SHP77 treated with DMSO at 0.1 percent for 48 hours (cell line): ENCODE data around the gene PSD.
A peak's percentile ranks its signal among the peaks of the same experiment; 100 is the strongest.
"Not testable (repeated sequence)": the region's sequence is repeated elsewhere in the genome, so short reads cannot be mapped to it uniquely, and the experiment has no call there.

ENCODE experiments used
- DNase-seq: peaks from one replicate; lab custom pipeline; 2025; lab: John Stamatoyannopoulos, UW

PSD gene

DNA sequence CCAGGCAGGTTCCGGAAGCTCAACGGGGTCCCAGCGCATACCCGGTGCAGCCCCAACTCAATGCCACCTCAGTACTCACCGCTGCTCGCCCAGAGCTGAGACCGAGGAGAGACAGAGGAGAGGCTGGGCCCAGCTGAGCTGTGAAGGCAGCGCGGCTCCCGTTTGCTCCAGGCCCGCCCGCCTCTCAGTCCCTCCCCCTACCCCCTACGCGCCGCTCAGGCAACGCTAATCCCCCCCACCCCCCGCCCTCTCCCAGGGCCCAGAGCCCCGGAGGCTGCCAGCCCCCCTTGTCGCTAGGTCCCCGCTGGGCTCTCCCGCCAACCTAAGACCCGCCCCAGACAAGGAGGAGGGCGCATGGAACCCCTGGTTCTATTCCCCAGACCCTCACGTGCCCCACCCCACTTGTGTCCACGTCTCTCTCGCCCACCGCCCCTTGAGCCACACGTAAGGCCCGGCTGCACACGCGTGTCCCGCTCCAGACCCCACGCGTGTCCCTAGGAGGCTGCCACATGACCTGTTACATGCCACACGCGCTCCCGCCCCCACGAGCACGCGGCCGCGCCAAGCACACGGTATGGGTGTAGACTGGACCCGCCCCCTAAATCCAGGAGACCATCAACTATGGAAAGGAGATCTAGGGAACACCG lies at the start of gene PSD:
TSS of gene PSD (minus strand) at position 164 of the 647 bp plus-strand sequence. CDS start 1,747 bp downstream, outside the sequence.
- DNase-seq: peak; percentile 70

DNA sequence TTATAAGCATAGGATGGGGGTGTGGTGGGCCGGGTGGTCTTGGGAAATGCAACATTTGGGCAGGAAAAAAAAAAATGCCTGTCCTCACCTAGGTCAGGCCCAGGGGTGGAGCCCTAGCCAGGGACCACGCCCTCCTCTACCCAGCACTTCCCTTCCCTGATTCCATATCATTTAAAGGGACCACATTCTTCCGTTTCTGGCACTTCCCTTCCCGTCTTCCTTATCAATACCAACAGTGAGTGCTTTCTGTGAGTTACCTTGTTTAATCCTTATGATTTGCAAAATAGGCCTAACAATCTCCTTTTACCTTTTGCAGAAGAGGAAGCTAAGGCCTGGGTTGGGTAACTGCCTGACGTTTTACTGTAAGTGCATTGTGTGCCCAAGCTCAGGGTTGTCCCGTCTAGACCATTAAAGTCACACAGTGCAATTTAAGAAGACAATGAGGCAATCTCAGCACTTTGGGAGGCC lies 49.4 kb upstream of the PSD start:
- DNase-seq: no peak

DNA sequence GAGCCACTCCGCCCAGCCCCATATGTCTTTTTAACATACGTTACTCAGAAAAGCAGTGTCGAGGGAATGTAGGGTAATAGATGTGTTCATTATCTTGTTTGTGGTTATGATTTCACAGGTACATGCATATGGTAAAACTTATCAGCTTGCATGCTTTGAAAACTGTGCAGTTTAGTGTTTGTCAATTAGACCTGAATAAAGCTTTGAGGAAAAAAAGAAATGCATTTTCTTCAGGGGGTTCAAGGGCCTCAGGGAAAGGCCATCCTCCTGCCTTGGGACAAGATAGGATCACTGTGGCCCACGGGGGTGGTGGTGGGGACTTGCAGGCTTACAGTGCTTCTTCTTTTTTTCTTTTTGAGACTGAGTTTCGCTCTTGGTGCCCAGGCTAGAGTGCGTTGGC lies 48.7 kb upstream of the PSD start:
- DNase-seq: no peak

DNA sequence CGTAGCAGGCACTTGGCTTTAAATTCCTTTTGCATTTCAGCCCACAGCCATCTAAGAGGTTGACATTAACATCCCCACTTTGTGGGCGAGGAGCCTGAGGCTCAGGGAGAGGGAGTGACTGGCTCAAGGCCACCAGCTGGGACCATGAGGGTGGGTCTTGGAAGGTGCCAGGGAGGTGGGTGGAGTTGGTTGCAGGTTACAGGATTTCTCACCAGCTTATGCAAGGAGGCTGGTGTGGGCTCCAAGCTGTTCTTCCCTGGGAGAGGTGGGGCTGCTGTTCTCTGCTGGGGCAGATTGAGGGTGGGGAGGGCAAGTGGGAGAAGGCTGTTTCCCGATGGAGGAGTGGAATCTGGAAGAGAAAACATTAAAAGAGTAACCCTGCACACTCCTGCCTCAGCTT lies 46.9 kb upstream of the PSD start:
- DNase-seq: no peak

DNA sequence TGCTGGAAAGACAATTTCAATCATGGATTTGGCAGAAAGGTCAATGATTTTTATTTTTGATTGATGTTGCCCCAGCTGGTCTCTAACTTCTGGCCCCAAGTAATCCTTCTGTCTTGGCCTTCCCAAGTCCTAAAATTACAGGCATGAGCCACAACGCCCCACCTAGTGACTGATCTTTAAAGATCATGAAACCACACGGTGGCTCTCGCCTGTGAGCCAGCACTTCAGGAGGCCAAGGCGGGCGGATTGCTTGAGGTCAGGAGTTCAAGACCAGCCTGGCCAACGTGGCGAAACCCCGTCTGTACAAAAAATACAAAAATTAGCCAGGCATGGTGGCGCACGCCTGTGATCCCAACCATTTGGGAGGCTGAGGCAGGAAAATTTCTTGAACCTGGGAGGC lies 45.4 kb upstream of the PSD start:
- DNase-seq: no peak

DNA sequence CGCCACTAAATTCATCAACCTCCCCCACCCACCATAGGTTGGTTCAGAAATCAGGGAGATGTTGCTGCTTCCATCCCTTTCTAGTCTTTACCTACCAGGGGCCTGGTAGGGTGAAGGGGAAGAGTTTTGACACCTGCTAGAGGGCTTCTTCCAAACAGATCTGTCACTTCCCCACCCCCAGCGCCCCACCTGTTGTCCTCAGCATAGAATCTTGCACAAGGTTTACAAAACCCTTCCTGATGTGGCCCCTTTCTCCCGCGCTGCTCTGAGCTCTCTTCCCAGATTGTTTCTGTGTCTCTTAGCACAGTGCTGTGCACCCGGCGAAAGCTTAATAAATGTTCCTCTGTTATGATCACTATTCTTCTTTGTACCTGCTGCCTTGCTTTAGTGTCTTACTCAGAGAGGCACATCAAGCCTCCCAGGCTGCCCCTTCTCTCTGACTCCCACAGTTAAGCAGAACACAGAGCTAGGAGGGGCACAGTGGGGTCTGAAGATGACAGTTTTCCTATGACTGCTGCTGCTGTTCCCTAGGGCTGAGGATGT lies 44.0 kb upstream of the PSD start:
- DNase-seq: no peak

DNA sequence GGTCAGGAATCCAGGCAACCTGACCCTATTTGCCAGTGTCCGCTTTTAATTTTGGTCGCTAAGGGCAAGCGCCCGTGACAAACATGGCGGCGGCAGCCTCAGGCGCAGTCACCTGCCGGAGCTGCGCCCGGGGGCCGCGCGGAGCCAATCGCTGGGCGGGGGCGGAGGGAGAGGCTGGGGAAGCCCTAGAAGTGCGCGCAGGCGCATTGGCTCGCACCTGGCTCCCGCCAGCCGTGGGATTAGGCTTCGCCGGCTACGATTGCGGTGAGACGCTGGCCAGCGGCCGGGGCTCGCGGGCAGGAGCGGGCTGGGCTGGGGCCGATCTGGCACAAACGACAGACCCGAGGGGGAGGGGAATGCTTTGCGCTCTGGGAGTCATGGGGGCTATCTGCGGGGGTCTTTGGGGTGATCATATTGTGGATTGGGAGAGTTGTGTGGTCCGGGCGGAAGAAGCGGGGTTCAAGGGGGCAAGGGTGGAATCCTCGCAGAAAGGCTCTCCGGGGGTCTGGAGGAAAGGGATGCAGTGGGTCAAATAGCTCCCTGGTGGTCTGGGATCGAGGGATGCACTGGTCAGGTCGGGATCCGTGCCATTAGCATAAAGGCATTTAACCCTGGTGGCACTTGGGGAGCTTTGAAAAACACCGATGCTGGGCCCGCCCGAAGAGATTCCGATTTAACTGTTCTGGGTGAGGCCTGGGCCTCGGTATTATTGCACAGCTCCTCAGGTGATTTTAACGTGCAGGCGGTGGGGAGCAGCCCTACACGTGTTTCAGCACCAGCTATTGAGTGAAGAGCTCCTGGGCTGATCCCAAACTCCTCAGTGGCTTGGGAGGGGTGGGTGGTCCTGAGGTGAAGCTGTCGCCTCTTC lies 42.8 kb upstream of the PSD start:
- peak; percentile 85 for DNase-seq

DNA sequence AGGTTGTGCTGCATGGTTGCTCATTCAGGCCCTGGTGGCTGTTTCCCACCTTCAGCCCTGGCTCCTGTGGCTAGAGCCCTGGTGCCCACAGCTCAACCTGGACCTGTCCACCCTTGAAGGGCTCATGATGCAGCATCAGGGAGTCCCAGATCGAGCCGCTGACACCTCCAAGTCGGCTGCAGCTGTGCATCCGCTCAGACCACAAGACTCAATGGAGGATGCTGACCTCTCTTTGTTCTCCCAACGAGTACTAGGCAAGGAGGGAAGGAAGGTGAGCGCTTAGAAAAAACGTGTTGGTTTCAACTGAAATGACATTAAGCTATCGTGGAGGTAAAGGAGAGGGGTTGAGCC lies 42.2 kb upstream of the PSD start:
- DNase-seq: peak; percentile 85

DNA sequence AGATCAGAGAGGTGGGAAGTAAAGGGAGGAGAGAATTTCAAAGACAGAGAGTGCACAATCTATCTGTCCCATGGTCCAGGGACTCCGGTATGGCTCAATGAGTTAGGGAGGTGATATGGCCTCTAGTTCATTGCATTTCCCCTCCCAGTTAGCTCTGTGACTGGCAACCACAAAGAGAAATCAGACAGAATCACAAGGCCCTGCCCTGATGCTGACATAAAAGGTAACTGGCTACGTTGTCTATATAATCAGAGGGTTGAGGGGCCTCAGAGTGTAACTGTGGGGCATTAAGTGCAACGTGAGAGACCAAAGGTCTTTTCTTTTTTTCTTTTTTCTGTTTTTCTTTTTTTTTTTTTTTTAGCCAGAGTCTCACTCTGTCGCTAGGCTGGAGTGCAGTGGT lies 40.1 kb upstream of the PSD start:
- DNase-seq: no peak

DNA sequence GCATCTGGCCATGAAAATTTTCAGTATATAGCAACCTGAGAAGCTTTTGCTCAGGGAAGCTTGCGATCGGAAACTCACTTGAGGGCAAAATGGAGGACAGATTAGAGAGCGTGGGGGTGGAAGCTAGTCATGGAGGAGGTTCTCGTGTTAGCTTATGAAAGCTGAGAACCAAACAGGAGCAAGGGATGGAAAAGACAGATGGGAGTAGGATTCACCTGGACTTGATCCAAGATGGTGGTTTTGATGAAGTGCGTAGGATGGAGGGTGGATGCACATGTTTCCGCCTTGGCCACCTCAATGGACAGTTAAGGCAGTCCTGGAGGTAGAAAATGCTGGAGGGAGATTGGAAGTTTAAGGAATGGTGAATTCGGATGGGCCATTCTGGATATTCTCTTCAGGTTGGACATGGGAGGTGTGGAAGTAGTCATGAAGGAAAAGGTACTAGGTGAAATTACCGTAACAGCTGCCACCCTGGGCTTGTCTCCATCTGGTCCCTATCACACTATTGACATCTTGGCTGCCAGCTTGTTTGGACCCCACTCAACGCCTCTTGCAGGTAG lies 39.1 kb upstream of the PSD start:
- DNase-seq: no peak

DNA sequence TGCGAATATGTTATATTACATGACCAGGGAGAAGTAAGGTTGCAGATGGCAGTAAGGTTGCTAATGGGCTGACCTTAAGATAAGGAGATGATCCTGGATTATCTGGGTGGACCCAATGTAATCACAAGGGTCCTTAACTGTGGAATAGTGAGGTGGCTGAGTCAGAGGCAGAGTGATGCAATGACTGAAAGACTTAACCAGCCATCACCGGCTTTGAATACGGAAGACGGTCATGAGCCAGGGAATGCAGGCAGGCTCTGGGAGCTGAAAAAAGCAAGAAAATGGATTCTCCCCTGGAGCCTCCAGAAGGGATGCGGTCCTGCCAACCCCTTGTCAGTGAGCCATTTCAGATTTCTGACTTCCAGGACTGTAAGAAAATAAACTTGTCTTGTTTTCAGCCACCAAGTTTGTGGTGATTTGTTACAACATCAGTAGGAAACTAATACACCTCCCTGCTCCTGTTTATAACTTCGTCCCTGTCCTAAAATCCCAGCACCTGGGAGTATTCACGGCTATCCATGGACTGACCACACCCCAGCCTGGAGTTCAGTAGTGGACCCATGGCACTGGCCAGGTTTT lies 37.4 kb upstream of the PSD start:
- DNase-seq: no peak

DNA sequence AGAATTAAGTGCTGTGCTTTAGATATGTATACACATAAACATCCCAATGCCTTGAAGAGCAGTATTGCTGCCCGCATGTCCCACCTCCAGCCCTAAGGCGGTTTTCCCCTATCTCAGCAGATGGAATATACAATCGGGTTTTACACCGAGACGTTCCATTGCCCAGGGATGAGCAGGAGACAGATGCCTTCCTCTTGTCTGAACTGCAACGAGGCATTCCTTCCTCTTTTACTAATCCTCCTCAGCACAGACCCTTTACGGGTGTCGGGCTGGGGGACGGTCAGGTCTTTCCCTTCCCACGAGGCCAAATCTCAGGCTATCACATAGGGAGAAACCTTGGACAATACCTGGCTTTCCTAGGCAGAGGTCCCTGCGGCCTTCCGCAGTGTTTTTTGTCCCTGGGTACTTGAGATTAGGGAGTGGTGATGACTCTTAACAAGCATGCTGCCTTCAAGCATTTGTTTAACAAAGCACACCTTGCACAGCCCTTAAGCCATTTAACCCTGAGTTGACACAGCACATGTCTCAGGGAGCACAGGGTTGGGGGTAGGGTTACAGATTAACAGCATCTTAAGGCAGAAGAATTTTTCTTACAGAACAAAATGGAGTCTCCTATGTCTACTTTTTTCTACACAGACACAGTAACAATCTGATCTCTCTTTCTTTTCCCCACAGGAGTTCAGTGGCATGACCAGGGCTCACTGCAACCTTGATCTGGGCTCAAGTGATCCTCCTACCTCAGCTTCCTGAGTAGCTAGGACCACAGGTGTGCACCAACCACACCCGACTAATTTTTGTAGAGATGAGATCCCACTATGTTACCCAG lies 36.3 kb upstream of the PSD start:
- not testable (repeated sequence) for DNase-seq

DNA sequence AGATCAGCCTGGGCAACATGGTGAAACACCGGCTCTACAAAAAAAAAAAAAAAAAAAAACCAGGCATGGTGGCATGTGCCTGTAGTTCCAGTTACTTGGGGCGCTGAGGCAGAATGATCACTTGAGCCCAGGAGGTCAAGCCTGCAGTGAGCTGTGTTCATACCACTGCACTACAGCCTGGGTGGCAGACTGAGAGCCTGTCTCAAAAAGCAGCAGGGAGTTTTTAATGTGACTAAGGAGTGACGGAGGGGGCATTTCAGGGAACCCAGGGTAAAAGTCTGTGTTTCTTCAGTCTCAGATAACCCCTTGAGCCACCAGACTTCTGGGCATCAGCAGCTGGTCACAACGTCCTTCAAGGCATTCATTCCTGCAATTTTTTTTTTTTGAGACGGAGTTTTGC lies 34.9 kb upstream of the PSD start:
- no peak for DNase-seq

DNA sequence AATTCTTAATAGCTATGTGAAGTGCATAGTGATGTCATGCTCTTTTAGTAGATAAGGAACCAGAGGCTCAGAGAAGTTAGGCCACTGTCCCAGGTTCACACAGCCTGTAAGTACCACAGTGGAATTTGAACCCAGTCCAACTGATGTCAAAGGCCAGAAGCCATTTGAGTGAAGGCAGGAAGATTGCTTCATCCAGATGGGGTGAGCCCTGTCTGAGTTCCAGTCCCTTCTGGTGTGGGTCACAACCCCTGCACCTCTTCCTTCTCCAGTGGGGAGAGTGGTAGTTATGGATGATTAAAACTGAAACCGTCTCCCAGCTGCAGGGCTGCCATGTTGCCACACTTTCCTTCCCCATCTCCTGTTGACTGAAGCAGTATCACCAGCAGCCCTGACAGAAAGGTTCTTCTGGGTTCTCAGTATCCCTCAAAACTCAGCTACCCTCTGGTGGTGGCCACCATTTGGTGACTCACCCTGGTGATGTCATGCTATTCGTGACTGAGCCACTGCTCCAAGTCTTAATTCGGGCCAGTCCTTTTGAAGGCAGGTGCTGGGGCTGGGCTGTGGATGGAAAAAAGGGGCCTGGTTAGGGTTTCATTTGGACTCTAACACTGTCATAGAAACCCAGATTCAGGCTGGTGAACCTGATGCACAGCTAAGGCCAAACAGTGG lies 34.2 kb upstream of the PSD start:
- no peak for DNase-seq

DNA sequence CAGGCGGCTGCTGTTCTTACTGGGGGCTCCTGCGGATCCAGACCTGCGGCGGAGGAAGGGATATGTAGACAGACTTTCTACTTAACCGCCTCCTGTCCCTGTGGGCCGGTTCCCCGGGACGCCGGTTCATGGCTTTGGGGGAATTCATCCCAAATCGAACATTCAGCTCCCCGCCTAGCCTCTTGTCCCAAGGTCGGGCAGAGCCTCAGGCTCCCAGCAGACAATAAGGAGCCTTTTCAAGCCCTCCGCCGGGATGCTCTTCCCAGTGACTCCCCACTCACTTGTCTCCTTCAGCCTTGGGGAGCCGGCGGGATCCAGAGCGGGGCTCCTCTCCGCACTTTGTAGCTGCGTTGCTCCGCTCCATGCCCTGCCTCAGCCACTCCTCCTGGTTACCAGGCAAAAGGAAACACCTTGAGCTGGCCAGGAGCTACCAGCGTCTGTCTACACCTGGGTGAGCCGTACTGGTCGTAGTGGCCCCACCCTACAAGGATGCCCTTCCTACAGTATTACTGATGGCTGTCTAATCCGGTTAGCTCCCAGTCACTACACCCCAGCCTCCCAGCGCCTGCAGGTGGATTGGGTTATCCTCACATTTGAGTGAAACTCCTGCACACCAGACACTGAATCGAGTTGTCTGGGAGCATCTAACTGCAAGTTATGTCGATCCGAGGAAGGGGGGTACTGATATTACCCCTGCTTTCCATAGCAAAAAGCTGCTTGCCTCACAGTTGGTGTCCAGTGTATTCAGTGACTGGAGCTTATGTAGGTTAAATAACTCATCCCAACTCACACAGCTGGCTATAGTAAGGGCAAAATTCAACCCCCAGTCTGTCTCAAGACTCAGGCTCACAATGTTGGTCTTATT lies 32.8 kb upstream of the PSD start, which contains the start of gene C10orf95:
TSS of gene C10orf95 (minus strand) at position 439 of the 865 bp plus-strand sequence. CDS start 450 bp downstream, outside the sequence.
- no peak for DNase-seq

DNA sequence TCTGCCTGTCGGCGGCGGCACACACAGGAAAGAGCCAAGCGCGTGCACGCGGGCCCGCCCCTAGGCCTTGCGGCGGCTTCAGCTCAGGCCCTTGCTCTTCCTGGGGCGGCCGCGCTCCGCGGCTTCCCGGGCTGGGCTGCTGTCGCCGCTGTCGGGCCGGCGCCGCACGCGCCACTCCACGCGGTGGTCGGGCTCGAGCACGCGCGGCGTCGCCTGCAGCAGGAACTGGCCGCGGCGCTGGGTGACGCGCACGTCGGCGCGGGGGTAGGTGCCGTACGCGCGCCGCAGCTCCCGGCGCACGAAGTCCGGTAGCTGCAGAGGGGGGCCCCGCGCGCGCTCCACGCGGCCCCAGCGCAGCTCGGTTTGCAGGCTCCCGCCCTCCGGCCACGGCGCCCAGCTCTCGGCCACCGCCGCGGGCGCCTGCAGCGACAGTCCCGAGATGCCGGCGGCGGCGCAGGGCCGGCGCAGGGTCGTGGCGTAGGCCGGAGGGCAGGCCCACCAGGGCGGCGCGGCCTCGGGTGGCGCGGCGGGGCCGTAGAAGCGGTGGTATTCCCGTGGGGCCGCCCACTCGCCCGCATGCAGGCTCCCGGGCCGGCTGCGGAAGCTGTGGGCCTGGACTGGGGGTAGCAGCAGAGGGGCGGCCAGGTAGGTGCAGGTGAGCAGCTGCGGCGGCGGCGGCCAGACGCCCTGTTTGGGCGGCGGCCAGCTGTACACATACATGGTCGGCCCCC lies 32.0 kb upstream of the PSD start:
- DNase-seq: peak; percentile 43

DNA sequence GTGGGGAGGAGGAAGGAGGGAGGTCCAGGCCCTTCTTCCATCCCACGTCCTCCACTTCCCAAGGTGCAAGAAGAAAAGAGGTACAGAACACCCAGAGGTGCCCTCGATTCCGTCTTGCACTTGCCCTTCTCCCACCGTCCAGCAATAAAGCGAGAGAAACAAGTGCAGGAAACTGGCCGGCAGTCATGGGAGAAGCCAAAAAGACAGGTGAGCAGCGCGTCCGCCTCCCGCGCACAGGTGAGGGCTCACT lies 31.5 kb upstream of the PSD start:
- DNase-seq: no peak

DNA sequence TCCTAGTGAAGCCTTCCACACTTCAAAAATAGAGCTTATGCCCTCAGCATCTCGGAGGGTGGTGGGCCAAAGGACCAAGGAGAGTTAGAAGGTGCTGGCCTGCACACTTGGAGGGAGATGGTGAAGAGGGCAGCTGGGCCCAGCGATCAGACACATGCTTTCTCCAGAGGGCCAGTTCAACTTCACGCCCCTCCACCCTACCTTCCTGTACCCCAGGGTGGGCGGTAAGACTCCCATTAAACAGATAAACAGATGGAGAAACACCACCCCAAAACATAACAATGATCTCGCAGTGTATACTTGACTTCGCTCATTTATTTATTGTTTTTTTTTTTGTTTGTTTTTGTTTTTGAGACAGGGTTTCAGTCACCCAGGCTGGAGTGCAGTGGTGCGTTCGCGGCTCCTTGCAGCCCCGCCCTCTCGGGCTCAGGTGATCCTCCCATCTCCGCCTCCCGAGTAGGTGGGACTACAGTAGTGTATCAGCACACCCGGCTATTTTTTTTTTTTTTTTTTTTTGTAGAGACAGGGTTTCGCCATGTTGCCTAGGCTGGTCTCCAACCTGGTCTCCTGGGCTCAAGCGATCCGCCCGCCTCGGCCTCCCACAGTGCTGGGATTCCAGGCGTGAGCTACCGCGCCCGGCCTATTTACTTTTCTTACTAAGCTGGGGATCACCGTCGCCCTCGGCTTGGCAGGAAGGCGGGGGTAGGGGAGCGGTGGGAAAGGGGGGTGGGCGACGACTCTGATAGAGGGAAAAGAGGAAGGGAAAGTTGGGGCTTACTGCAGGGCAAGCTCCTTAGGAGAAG lies 30.9 kb upstream of the PSD start:
- DNase-seq: peak; percentile 13

DNA sequence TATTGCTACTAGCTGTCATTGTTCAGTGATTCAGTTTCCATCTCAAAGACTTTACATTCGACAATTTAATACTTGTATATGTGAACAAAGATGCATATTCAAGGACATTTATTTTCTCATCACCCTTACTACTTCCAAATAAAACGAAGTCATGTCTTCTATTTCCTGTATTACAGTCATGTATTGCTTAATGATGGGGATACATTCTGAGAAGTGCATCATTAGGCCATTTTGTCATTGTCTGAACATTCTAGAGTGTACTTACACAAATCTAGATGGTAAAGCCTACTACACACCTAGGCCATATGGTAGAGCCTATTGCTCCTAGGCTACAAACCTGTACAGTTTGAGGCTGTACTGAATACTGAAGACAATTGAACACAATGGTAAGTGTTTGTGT lies 26.3 kb upstream of the PSD start:
- no peak for DNase-seq
